Keratinocyte (primary cell): ENCODE measurements around the gene EBF3.

ENCODE experiments used
- CTCF ChIP-seq, 3 experiments: IDR thresholded peaks in 1 of 3; conservative IDR thresholded peaks in 1 of 3; optimal IDR thresholded peaks in 1 of 3; 2 replicates in 2 of 3; 3 replicates in 1 of 3; pipeline versions ENCODE3 to v1.5.1; 2011; ENCODE audit warnings: low read length in 3 of 3, mild to moderate bottlenecking in 3 of 3, moderate library complexity in 2 of 3, control low read depth in 1 of 3, inconsistent platforms in 1 of 3; ENCODE audit not compliant: insufficient read depth in 2 of 3; ENCODE audit errors: extremely low read depth in 1 of 3
- EZH2 ChIP-seq: IDR thresholded peaks from one replicate; pipeline ENCODE4 v1.6.1; 2012; ENCODE audit warnings: inconsistent platforms, mild to moderate bottlenecking, low read length, moderate library complexity

- TF ChIP-seq CTCF (optimal IDR thresholded peaks at IDR 0.05 in 1 of 3, IDR thresholded peaks at IDR 0.05 in 1 of 3, conservative IDR thresholded peaks at IDR 0.05 in 1 of 3; ENCODE audit: extremely low read depth in 1 of 3, insufficient read depth in 2 of 3, low read length in 3 of 3) (no peak), EZH2 (no peak)
Measured at GRCh38 chr10:129956286-129956670, 7.8 kb downstream of the EBF3 start.
